Neural cell (in vitro differentiated cells): Measurements from ENCODE around the gene RPL15. TPM values are rescaled to one million over a fixed set of nuclear protein-coding genes. Genes with fewer than 3 reads are reported as not detected.

ENCODE experiments used
- H2AFZ ChIP-seq: fragments of 200-600, 300-800 bp; sonication (generic), shearing (Covaris generic); 2 replicates; pipeline ENCODE4 v1.6.0; 2014; ENCODE audit warnings: low read depth, mild to moderate bottlenecking, antibody characterized with exemption, low read length, moderate library complexity
- H3F3A ChIP-seq: fragments of 200-600 bp; shearing (Covaris generic); 2 replicates; pipeline ENCODE4 v1.6.1; 2016; ENCODE audit warnings: mild to moderate bottlenecking, moderate library complexity, mixed read lengths, antibody characterized with exemption, low read length; ENCODE audit not compliant: insufficient read depth, poor library complexity, severe bottlenecking
- H3K27ac ChIP-seq: fragments of 200-600, 300-800 bp; sonication (generic), shearing (Covaris generic); 2 replicates; pipeline ENCODE4 v1.5.1; 2014; ENCODE audit warnings: mild to moderate bottlenecking, low read length, moderate library complexity
- H3K27me3 ChIP-seq: fragments of 300-800, 200-600 bp; sonication (generic), shearing (Covaris generic); 2 replicates; pipeline ENCODE4 v1.6.0; 2014; ENCODE audit warnings: mild to moderate bottlenecking, low read depth, low read length, moderate library complexity; ENCODE audit not compliant: insufficient read depth
- H3K36me3 ChIP-seq: fragments of 300-800, 200-600 bp; sonication (generic), shearing (Covaris generic); 2 replicates; pipeline ENCODE4 v1.5.1; 2014; ENCODE audit warnings: mild to moderate bottlenecking, antibody characterized with exemption, low read length, moderate library complexity; ENCODE audit not compliant: insufficient read depth
- H3K4me2 ChIP-seq: fragments of 300-800, 200-600 bp; sonication (generic), shearing (Covaris generic); 2 replicates; pipeline ENCODE4 v1.6.0; 2014; ENCODE audit warnings: mild to moderate bottlenecking, low read length
- H3K4me3 ChIP-seq: fragments of 300-800, 200-600 bp; sonication (generic), shearing (Covaris generic); 2 replicates; pipeline ENCODE4 v1.5.1; 2014; ENCODE audit warnings: mild to moderate bottlenecking, low read length, moderate library complexity
- H3K79me2 ChIP-seq: fragments of 200-600 bp; shearing (Covaris generic); replicated peaks from 2 replicates; pipeline ENCODE4 v1.6.0; 2014; ENCODE audit warnings: mild to moderate bottlenecking, low read length, moderate library complexity; ENCODE audit not compliant: insufficient read depth
- H3K9ac ChIP-seq: fragments of 300-800, 200-600 bp; sonication (generic), shearing (Covaris generic); 2 replicates; pipeline ENCODE4 v1.6.1; 2016; ENCODE audit warnings: mild to moderate bottlenecking, low read length, mixed read lengths
- H3K9me2 ChIP-seq: fragments of 200-600 bp; shearing (Covaris generic); 2 replicates; pipeline ENCODE4 v1.6.1; 2016; ENCODE audit warnings: mild to moderate bottlenecking, low read length, mixed read lengths; ENCODE audit not compliant: insufficient read depth
- H3K9me3 ChIP-seq: fragments of 200-600, 300-800 bp; sonication (generic), shearing (Covaris generic); 2 replicates; pipeline ENCODE4 v1.6.1; 2016; ENCODE audit warnings: mild to moderate bottlenecking, mixed run types, low read length, moderate library complexity, mixed read lengths
- H4K20me1 ChIP-seq: fragments of 200-600 bp; shearing (Covaris generic); 2 replicates; pipeline ENCODE4 v1.6.1; 2016; ENCODE audit warnings: mild to moderate bottlenecking, mixed run types; ENCODE audit not compliant: insufficient read depth
- EP300 ChIP-seq: fragments of 450-650 bp; conservative IDR thresholded peaks from 2 replicates; pipeline ENCODE4 v1.6.1; 2014; ENCODE audit warnings: antibody characterized with exemption, mild to moderate bottlenecking, moderate library complexity; ENCODE audit not compliant: poor library complexity, severe bottlenecking
- EZH2 ChIP-seq: fragments of 200-600, 300-800 bp; shearing (Covaris generic), sonication (generic); IDR thresholded peaks from 2 replicates; pipeline ENCODE4 v1.6.1; 2014; ENCODE audit warnings: antibody characterized with exemption, low read length, borderline replicate concordance, mild to moderate bottlenecking; ENCODE audit not compliant: insufficient read depth, poor library complexity, severe bottlenecking
- MXI1 ChIP-seq: fragments of 450-650 bp; conservative IDR thresholded peaks from 2 replicates; pipeline ENCODE4 v1.6.1; 2014; ENCODE audit warnings: antibody characterized with exemption, mild to moderate bottlenecking; ENCODE audit not compliant: poor library complexity, severe bottlenecking
- POLR2AphosphoS5 ChIP-seq: IDR thresholded peaks from 2 replicates; pipeline ENCODE4 v1.6.1; 2012
- RAD21 ChIP-seq: fragments of 450-650 bp; conservative IDR thresholded peaks from 2 replicates; pipeline ENCODE4 v1.6.1; 2014; ENCODE audit warnings: antibody characterized with exemption, mild to moderate bottlenecking, moderate library complexity
- SMC3 ChIP-seq: fragments of 450-650 bp; conservative IDR thresholded peaks from 2 replicates; pipeline ENCODE4 v1.6.1; 2014; ENCODE audit warnings: antibody characterized with exemption, mild to moderate bottlenecking, moderate library complexity; ENCODE audit not compliant: poor library complexity
- TAF1 ChIP-seq: IDR thresholded peaks from 2 replicates; pipeline ENCODE4 v1.6.1; 2012; ENCODE audit warnings: low read depth
- polyA plus RNA-seq: library from polyadenylated mRNA; depleted of rRNA; stranded (reverse); fragments of >200 nt; gene quantifications from 2 replicates; pipeline ENCODE4 v1.2.3, GENCODE V29; 2014
- TF ChIP-seq, protein P1 (sequence below): fragments of 450-650 bp; IDR thresholded peaks from 2 replicates; pipeline ENCODE4 v1.5.1; 2014; ENCODE audit warnings: antibody characterized with exemption, mild to moderate bottlenecking, moderate library complexity; ENCODE audit not compliant: poor library complexity, severe bottlenecking
- TF ChIP-seq, protein P2 (sequence below): IDR thresholded peaks from 2 replicates; pipeline ENCODE4 v1.6.1; 2012; ENCODE audit warnings: borderline replicate concordance

RPL15 gene
- polyA plus RNA-seq, 1 donor from 2014 or later, result 3,247 TPM

GRCh38 chr3:23966328-23966727 is 49.4 kb downstream of the RPL15 start:
- Histone ChIP-seq H3K27ac (no peak overlapping the region), H3K9me3 (no peaks in the 10 kb centered on the region), H4K20me1 (no peaks in the 10 kb centered on the region), H3K9me2 (no peaks in the 10 kb centered on the region), H3K4me3 (no peak overlapping the region), H3F3A (no peaks in the 10 kb centered on the region), H3K79me2 (no peaks in the 10 kb centered on the region), H2AFZ (no peak overlapping the region), H3K4me2 (no peak overlapping the region), H3K9ac (no peak overlapping the region), H3K27me3 (no peaks in the 10 kb centered on the region), H3K36me3 (peaks cover 6% of the 10 kb centered on the region)
- TF ChIP-seq SMC3 (no peak), MXI1 (no peak), RAD21 (no peak), TAF1 (no peak), EZH2 (no peak), EP300 (no peak), POLR2AphosphoS5 (no peak)
- TF ChIP-seq, protein P1, sequence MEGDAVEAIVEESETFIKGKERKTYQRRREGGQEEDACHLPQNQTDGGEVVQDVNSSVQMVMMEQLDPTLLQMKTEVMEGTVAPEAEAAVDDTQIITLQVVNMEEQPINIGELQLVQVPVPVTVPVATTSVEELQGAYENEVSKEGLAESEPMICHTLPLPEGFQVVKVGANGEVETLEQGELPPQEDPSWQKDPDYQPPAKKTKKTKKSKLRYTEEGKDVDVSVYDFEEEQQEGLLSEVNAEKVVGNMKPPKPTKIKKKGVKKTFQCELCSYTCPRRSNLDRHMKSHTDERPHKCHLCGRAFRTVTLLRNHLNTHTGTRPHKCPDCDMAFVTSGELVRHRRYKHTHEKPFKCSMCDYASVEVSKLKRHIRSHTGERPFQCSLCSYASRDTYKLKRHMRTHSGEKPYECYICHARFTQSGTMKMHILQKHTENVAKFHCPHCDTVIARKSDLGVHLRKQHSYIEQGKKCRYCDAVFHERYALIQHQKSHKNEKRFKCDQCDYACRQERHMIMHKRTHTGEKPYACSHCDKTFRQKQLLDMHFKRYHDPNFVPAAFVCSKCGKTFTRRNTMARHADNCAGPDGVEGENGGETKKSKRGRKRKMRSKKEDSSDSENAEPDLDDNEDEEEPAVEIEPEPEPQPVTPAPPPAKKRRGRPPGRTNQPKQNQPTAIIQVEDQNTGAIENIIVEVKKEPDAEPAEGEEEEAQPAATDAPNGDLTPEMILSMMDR, result no peak
- TF ChIP-seq, protein P2, sequence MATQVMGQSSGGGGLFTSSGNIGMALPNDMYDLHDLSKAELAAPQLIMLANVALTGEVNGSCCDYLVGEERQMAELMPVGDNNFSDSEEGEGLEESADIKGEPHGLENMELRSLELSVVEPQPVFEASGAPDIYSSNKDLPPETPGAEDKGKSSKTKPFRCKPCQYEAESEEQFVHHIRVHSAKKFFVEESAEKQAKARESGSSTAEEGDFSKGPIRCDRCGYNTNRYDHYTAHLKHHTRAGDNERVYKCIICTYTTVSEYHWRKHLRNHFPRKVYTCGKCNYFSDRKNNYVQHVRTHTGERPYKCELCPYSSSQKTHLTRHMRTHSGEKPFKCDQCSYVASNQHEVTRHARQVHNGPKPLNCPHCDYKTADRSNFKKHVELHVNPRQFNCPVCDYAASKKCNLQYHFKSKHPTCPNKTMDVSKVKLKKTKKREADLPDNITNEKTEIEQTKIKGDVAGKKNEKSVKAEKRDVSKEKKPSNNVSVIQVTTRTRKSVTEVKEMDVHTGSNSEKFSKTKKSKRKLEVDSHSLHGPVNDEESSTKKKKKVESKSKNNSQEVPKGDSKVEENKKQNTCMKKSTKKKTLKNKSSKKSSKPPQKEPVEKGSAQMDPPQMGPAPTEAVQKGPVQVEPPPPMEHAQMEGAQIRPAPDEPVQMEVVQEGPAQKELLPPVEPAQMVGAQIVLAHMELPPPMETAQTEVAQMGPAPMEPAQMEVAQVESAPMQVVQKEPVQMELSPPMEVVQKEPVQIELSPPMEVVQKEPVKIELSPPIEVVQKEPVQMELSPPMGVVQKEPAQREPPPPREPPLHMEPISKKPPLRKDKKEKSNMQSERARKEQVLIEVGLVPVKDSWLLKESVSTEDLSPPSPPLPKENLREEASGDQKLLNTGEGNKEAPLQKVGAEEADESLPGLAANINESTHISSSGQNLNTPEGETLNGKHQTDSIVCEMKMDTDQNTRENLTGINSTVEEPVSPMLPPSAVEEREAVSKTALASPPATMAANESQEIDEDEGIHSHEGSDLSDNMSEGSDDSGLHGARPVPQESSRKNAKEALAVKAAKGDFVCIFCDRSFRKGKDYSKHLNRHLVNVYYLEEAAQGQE, result no peak

GRCh38 chr3:23968463-23969184 is 51.7 kb downstream of the RPL15 start:
- no peak overlapping the region for H3K9ac ChIP-seq
- no peak overlapping the region for H3K27ac ChIP-seq
- no peak overlapping the region for H3K4me2 ChIP-seq
- no peaks in the 10 kb centered on the region for H3K27me3 ChIP-seq
- no peak for TF ChIP-seq RAD21
- TF ChIP-seq EP300, result no peak
- no peak for TF ChIP-seq POLR2AphosphoS5
- TF ChIP-seq, protein P2, result no peak
- no peak for TF ChIP-seq SMC3
- TF ChIP-seq TAF1, result no peak
- TF ChIP-seq EZH2, result no peak
- no peak for TF ChIP-seq MXI1
- TF ChIP-seq, protein P1, result no peak
- no peaks in the 10 kb centered on the region for H3K9me3 ChIP-seq
- no peaks in the 10 kb centered on the region for H3K79me2 ChIP-seq
- H2AFZ ChIP-seq, result no peak overlapping the region
- no peaks in the 10 kb centered on the region for H3K36me3 ChIP-seq
- no peaks in the 10 kb centered on the region for H3K9me2 ChIP-seq
- no peak overlapping the region for H3K4me3 ChIP-seq
- no peaks in the 10 kb centered on the region for H3F3A ChIP-seq
- H4K20me1 ChIP-seq, result no peaks in the 10 kb centered on the region
